Hematopoietic multipotent progenitor cell treated with erythropoietin and hydrocortisone succinate and interleukin-3 and kit ligand, for 4 days (in vitro differentiated cells): Measurements from ENCODE around the gene ANO2.

Source experiments
- DNase-seq: peaks from one replicate; pipeline ENCODE4 v3.0.0-alpha.2; 2015

The ANO2 gene

GRCh38 chr12:5612556-5613410 is 332.3 kb downstream of the ANO2 start:
- peak; percentile 96 for DNase-seq

- DNase-seq = no peak
These were observed 333.9 kb downstream of the ANO2 start for GRCh38 chr12:5611162-5611561.

GRCh38 chr12:5599378-5599777 is 345.7 kb downstream of the ANO2 start:
- DNase-seq = no peak

- no peak for DNase-seq
These were observed 351.1 kb downstream of the ANO2 start for GRCh38 chr12:5593998-5594397.

GRCh38 chr12:5593086-5593485 is 352.0 kb downstream of the ANO2 start:
- DNase-seq = peak; percentile 74

GRCh38 chr12:5592310-5592709 is 352.7 kb downstream of the ANO2 start:
- DNase-seq = peak; percentile 65

GRCh38 chr12:5590316-5590715 is 354.7 kb downstream of the ANO2 start:
- DNase-seq = no peak

- DNase-seq = no peak
These were observed 356.0 kb downstream of the ANO2 start for GRCh38 chr12:5589054-5589453.

- no peak for DNase-seq
These were observed 356.5 kb downstream of the ANO2 start for GRCh38 chr12:5588591-5588990.

- DNase-seq = no peak
These were observed 356.9 kb downstream of the ANO2 start for GRCh38 chr12:5588176-5588575.

GRCh38 chr12:5587711-5588121 is 357.3 kb downstream of the ANO2 start:
- no peak for DNase-seq

- no peak for DNase-seq
These were observed 358.9 kb downstream of the ANO2 start for GRCh38 chr12:5586201-5586600.

GRCh38 chr12:5585178-5585577 is 359.9 kb downstream of the ANO2 start:
- DNase-seq = no peak

GRCh38 chr12:5584412-5585175 is 360.5 kb downstream of the ANO2 start:
- no peak for DNase-seq

GRCh38 chr12:5582541-5582940 is 362.5 kb downstream of the ANO2 start:
- no peak for DNase-seq

GRCh38 chr12:5582018-5582417 is 363.0 kb downstream of the ANO2 start:
- no peak for DNase-seq

- no peak for DNase-seq
These were observed 363.4 kb downstream of the ANO2 start for GRCh38 chr12:5581616-5582015.

- DNase-seq = no peak
These were observed 364.0 kb downstream of the ANO2 start for GRCh38 chr12:5581019-5581418.

GRCh38 chr12:5578775-5579174 is 366.3 kb downstream of the ANO2 start:
- no peak for DNase-seq

- DNase-seq = no peak
These were observed 367.3 kb downstream of the ANO2 start for GRCh38 chr12:5577741-5578140.

- no peak for DNase-seq
These were observed 367.8 kb downstream of the ANO2 start for GRCh38 chr12:5577211-5577612.

GRCh38 chr12:5575987-5576386 is 369.1 kb downstream of the ANO2 start:
- no peak for DNase-seq

- DNase-seq = no peak
These were observed 369.8 kb downstream of the ANO2 start for GRCh38 chr12:5575232-5575631.

GRCh38 chr12:5573390-5573789 is 371.7 kb downstream of the ANO2 start:
- no peak for DNase-seq
